ENCODE measurements around the gene PHACTR1.

GRCh38 chr6:13045676-13046075, 329.1 kb downstream of the PHACTR1 start:
- no peak for TF ChIP-seq NFIC (IDR thresholded peaks at IDR 0.05)
- TF ChIP-seq FOXM1 (IDR thresholded peaks at IDR 0.05; ENCODE audit: borderline replicate concordance, low read depth): no peak
- no peak for TF ChIP-seq YY1 (IDR thresholded peaks at IDR 0.05; ENCODE audit: low read depth)
- TF ChIP-seq TAF1 (IDR thresholded peaks at IDR 0.05; ENCODE audit: low read depth): no peak
- TF ChIP-seq MAX (IDR thresholded peaks at IDR 0.05): no peak
- no peak for TF ChIP-seq REST (IDR thresholded peaks at IDR 0.05; ENCODE audit: low read depth)
- TF ChIP-seq TCF12 (IDR thresholded peaks at IDR 0.05; ENCODE audit: low read depth): no peak
- no peak for TF ChIP-seq RAD21 (IDR thresholded peaks at IDR 0.05; ENCODE audit: low read depth)
- TF ChIP-seq EP300 (IDR thresholded peaks at IDR 0.05; ENCODE audit: borderline replicate concordance): no peak
- no peak for TF ChIP-seq CREB1 (IDR thresholded peaks at IDR 0.05; ENCODE audit: low read depth)
- TF ChIP-seq ZBTB7A (IDR thresholded peaks at IDR 0.05; ENCODE audit: low read depth): no peak

Measured in Ishikawa (cell line).